GM19468 (cell line): Measurements from ENCODE around the gene GASK1A.

ENCODE experiments used
- ATAC-seq: cut with Tn5 transposase; IDR thresholded peaks from one replicate; pipeline ENCODE4 v1.9.1; 2021; ENCODE audit warnings: mild to moderate bottlenecking, moderate library complexity, moderate number of reproducible peaks; ENCODE audit not compliant: unreplicated experiment; ENCODE audit errors: extremely low read depth

GASK1A gene

GRCh38 chr3:43079536-43080332 is 100.6 kb downstream of the GASK1A start:
- ATAC-seq: no peak

GRCh38 chr3:43080726-43081568 is 101.8 kb downstream of the GASK1A start:
- ATAC-seq: no peak

DNA sequence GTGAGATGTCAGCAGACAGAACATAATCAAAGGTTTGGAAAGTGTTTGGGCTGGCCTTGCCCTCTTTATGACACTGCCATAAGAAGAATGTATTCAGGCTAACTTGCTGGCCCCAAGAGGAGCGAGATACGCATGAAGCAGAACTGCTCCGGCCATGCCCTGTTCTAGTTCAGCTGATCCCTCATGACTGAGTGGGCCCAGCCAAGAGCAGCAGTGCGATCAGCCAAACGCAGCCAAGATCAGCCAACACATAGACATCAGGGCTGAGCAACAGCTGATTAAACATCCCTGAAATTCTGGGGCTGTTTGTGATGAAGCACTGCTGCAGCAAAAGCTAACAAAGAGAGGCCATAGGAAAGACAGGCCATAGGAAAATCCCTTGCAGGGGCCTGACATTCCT is 102.7 kb downstream of the GASK1A start:
- no peak for ATAC-seq

GRCh38 chr3:43082457-43082856 is 103.3 kb downstream of the GASK1A start:
- ATAC-seq: no peak

DNA sequence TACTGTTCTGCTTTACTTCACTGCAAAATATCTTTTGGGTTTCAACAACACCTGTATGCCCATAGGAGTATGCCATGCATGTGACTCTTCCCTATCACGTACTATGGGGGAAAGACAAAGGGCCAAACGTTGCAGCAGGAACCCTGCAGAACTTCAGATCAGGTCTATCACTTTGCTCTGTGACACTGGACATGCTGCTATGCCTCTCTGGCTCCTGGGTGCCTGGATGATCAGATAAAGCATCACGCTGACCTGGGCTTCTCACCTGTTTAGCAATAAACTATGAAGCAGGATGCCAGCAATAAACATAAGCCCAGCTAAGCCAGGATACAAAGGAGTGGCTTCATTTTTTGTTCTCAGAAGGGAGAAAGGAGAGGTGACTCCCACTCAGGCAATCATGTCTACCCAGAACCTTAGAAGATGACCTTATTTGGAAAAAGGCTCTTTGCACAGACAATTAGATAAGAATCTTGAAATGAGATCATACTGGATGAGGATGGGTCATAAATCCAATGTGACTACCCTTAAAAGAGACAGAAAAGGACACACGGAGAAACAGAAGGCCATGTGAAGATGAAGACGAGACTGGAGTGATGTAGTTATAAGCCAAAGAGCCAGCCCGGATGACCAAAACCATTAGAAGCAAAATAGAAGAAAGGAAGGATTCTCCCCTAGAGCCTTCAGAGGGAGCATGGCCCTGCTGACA is 107.5 kb downstream of the GASK1A start:
- no peak for ATAC-seq

DNA sequence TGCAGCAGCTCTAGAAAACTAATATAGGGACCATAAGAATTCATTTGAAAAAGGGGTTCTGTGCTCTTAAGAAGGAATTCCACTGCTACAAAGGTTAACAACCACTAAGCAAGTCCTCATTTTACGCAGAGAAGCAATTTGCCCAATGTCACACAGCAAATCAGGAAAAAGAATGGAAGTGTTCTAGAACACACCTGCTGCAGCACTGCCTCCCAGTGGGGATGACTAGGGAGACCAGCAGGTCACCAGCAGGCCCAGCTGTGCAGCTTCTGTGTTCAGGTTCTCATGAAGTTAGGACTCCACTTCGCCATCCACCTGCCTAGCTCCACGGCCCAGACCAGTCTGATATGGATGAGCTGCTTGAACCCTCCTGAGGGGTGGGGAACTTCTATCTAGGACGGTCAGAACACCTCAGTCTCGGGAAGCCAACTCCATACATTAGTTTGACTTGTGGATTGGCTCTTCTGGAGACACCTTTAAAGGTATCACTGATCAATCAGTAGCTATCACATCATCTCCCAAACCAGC is 108.2 kb downstream of the GASK1A start:
- ATAC-seq: no peak

DNA sequence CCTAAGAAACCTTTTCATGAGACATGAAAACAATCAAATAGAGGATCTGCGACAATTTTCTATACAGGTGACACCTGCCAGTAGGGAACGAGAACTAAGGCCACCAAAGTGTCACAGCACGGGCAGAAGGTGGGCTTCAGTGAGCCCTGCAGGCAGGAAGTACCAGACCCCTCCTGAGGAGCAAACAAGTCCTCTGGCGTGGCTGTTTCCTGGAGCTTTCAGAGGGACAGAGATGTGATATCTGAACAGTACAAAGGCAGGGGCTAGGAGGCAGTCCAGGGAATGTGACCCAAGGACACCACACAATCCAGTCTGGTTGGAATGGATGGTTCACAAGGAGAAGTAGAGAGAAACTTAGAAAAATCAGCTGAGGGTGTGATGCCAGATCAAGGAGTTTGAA is 110.0 kb downstream of the GASK1A start:
- ATAC-seq: no peak

DNA sequence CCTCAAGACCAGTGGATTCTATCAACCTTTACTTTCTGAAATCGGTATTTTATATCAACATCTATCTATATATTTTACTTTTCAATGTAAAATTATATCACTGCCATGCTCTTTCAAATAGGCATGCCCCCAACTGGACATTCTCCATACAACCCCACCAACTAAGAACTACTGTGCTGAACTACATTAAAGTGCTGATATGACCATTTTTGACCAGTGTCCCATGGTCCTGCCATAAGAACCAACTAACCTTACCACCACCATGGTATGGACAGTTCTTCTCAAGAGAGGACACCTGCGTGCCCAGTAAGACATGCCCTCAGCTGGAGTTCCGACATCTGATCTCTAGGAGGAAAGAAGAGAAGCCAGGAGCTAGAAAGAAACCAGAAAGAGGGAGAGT is 111.1 kb downstream of the GASK1A start:
- no peak for ATAC-seq

GRCh38 chr3:43091481-43091880 is 112.4 kb downstream of the GASK1A start:
- ATAC-seq: no peak

DNA sequence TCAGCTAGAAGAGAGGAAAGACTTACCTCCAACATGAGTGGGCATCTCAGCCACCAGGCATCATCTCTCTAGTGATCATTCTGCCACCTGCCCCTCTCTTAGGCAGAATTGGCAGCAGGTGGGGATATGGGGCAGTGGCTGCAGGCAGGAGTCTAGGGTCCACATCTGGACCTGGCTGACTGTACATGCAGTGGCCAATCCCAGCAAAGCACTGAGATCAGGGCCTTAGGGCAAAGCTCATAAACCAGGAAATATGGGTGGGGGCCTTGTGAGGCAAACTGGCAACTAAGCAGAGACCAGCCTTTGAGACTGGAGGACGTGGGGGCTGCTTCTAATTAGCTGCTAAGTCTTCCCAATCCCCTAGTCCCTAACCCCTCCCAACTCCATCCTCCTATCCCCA is 113.9 kb downstream of the GASK1A start:
- ATAC-seq: no peak

DNA sequence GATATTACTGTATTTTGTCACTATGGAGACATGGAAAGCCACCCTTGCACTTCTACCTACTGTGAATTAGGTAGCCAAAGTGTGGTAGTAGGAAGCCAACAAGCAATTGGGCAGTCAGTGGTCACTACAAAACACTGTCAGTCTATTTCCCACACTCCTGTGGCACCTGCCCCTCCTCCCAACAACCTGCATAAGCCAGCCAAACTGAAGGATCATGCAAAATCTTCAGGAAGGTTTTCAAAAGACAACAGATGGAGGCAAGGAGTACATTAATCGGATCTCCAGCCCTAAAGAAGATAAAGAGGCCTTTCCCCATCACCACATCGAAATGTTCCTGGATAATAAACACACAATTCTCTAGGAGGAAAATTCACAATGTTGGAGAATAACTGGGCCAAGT is 114.9 kb downstream of the GASK1A start:
- ATAC-seq: no peak

GRCh38 chr3:43094381-43094780 is 115.3 kb downstream of the GASK1A start:
- ATAC-seq: no peak

- no peak for ATAC-seq
Measured at GRCh38 chr3:43094851-43095250, 115.7 kb downstream of the GASK1A start.

DNA sequence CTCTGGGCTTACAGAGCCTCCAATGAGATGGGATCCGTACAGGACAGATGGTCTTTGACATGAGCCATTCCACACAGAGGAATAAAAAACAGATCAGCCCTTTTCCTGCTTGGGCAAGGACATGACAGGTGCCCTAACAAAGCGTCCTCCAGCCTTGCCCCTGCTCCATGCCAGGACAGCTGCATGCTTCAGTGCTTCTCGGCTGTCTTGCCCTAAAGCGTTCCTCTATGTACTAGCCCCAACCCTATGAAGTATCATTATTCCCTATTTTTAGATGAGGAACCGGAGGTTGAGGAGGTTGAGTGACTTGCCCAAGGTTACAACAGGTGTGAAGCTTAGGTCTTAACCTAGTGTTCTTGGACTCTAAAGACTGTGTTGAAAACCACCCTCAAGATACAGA is 116.3 kb downstream of the GASK1A start:
- ATAC-seq: no peak

DNA sequence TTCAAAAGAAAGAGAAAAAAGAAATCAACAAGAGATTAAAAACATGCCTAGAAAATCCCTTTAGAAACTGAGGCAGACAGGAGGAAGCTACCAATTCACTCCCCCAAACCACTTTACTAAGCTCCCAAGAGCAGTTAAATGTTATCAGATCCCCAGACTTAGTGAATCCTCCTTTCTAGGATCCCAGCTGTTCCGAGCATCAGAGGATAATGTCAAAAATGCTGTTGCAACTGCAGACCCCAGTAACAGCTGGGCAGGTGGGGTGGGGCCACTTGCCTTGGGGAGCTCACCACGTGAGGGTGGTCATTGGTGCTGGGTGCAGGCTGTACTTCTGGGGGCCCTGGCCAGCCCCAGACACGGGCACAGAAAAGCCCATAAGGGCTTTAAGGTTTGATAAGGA is 117.7 kb downstream of the GASK1A start:
- ATAC-seq: no peak

- no peak for ATAC-seq
Measured at GRCh38 chr3:43097400-43098080, 118.4 kb downstream of the GASK1A start.

DNA sequence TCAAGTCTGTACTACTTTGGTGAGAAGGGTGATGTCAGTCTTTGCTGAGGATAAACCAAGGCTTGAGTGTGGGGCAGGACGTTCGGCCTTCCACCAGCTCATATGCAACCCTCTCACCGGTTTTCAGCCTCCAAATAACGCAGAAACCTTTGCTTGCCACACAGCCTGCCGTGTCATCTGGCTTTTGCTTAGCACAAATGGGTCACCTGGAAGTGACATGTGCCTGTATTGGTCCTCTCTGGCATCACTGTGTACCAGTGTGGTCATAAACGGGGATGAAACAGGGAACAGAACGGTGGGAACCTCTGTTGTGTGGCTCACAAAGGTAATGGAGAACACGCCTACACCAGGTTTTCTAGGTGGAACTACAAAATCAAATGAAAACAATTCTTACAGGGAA is 119.7 kb downstream of the GASK1A start:
- no peak for ATAC-seq

DNA sequence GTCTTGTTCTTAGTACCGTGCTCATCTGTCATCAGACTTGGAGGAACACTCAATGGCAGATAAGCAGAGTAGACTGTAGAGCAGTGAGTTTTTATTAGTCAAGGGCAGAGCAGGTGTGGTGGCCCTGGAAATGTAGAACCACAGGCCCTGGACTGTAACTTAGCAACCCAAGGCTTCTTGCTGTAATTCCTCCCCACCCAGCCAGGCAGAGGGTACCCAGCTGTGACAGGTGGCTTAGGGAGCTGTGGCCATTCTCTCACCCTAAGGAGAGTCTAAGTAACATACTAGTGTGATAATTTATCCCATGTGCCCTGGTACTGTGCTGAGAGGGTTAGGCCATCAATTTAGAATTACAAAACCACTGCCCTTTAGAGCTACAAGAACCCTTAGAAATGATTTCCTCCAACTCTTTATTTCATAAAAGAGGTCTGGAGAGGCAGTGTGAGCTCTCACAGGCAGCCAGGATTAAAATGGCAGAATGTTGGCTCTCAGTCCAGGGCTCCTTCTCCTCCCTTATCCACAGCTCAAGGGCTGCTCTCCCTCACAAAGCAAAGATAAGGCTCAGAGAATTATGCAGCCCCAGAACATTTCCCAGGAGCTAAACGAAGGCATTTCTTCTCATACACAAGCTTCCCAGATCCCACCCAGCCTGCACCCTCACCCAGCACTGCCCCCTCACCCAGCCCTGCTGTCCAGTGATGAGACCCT is 123.8 kb downstream of the GASK1A start:
- no peak for ATAC-seq

GRCh38 chr3:43104039-43104438 is 124.9 kb downstream of the GASK1A start:
- ATAC-seq: no peak
